GM12874 (cell line): Measurements from ENCODE around the gene TBC1D4.

Experiments used
- CTCF ChIP-seq: IDR thresholded peaks from 2 replicates; pipeline ENCODE4 v1.5.1; 2011; ENCODE audit warnings: low read depth, mild to moderate bottlenecking, control low read depth, low read length, moderate library complexity; ENCODE audit not compliant: insufficient read depth

TBC1D4 gene

DNA sequence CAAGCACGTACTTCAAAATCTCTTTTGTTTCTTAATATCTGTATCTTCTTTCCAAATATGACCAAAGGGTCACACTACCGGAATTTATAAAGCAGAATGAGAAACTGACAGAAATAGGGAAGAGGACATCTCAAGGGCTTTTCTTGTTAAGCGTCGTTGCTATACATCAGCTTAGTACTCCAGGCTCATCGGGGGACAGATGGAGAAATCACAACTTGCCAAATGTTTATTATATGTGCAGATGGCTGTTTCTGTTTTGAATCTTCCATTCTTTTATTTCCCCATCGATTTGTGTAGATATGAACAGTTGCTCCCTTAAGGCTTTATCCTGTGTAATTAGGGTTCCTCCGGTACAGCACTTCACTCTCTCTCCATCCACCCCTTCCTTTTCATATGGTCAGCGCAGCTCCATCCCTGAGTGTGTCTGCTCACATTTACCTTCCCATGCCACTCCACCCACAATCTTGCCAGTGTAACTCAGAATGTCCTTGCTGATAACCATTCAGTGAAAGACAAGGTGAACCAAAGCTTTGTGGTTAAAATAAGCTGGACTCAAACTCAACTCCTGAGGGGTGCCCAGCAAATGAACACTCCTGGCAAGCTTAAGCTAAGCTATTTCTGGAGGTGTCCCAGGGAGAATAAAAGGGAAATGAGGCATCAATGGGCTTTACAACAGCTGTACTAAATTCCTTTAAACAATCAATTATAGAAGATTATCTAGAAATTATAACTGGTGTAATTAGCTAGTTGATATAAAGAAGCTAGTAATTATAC lies 51.3 kb downstream of the TBC1D4 start:
- TF ChIP-seq CTCF: no peak

DNA sequence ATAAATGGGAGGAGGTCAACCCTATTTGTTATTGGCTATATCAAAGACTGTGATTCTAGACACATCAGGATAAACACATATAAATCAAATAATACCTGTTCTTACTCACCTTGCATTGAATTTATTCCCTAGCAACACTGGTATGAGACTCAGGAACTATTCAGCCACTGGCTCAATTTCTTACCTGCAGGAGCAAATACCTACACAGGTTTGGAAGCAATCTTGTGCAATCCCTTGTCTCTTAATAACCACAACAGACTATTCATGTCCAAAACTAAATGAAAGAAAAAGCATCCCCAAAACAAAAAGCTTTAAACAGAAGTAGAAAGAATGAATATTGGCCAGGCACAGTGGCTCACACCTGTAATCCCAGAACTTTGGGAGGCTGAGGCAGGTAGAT lies 55.5 kb downstream of the TBC1D4 start:
- no peak for TF ChIP-seq CTCF

- no peak for TF ChIP-seq CTCF
Measured at GRCh38 chr13:75425216-75426009, 56.6 kb downstream of the TBC1D4 start.

DNA sequence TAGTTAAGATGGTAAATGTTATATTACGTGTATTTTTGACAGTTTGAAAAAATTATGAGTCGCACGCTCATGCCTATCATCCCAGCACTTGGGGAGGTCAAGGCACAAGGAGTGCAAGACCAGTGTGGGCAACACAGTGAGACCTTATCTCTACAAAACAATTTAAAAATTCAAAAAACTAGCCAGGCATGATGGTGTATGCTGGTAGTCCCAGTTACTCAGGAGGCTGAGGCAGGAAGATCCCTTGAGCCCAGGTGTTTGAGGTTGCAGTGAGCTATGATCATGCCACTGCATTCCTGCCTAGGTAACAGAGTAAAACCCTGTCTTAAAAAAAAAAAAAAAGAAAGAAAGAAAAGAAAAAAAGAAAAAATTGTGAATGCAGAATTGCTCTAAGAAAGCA lies 58.0 kb downstream of the TBC1D4 start:
- TF ChIP-seq CTCF: no peak

DNA sequence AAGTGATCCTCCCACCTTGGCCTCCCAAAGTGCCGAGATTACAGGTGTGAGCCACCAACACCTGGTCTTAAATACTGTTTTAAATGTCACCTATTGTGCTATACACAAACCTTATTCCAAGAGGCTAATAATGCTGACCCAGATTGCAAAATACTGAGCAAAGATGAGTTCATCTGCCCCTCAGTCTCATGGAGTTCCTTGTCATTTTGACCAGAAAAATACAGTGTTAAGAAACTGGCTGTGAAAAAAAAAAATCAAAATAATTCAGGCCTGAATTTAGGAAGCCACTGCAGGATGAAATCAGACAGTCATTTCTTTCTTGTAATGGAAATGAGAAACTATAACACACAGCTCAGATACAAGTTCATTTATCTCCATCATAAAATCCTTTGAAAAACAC lies 59.9 kb downstream of the TBC1D4 start:
- no peak for TF ChIP-seq CTCF

GRCh38 chr13:75421133-75421532 lies 60.8 kb downstream of the TBC1D4 start:
- TF ChIP-seq CTCF: no peak

DNA sequence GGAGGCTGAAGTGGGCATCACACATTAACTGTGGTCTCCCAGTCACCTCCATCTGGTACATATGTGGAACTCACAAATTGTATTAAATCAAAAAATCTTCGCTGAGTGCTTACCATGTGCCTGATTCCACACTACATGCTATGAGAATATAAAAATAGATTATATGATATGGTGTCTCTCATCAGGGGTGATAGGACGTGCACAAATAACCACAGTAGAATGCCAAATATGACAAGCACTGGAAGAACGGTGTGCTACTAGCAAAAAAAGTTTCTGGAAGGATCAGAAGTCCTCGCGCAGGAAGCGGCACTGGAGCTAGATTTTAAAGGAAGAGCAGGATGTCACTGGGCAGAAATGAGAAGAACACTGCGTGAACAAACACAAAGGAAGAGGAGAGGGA lies 62.3 kb downstream of the TBC1D4 start:
- TF ChIP-seq CTCF: no peak
